Stimulated activated CD4-positive, alpha-beta T cell treated with anti-CD3 and anti-CD28 coated beads, Interleukin-4, amount 100 ng/mL, for 24 hours (primary cell): ENCODE results near the gene PFN3.
A peak's percentile ranks its signal among the peaks of the same experiment; 100 is the strongest.

Source experiments
- DNase-seq: peaks from one replicate; pipeline ENCODE4 v3.0.0-alpha.2; 2020

PFN3 gene, protein sequence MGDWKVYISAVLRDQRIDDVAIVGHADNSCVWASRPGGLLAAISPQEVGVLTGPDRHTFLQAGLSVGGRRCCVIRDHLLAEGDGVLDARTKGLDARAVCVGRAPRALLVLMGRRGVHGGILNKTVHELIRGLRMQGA

DNA sequence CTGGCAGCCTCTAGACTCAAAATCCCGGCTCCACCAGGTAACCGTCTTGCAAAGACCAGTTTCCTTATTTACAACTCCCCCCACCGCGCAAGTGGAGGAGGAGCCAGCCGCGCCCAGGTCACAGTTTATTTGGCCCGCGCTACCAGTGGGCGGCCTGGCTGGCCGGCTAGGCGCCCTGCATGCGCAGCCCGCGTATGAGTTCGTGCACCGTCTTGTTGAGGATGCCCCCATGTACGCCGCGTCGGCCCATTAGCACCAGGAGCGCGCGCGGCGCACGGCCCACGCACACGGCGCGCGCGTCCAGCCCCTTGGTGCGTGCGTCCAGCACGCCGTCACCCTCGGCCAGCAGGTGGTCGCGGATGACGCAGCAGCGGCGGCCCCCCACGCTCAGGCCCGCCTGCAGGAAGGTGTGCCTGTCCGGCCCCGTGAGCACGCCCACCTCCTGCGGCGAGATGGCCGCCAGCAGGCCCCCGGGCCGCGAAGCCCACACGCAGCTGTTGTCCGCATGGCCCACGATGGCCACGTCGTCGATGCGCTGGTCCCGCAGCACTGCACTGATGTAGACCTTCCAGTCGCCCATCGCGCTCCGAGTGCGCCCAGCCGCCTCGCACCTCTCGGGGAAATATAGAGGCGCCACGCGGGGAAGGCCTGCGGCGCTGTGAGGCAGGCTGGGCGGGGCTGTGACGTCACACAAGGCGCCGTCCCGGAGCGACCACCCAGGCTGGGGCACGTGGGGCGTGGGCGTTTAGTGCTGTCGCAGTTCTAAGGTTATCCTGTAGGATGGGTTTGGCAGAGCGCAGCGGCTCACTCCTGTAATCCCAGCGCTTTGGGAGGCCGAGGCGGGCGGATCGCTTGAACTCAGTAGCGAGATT is at the start of gene PFN3:
PFN3 (minus strand) TSS at position 665 of the 872 bp plus-strand sequence; CDS start at position 580, 85 bp downstream.
- no peak for DNase-seq

DNA sequence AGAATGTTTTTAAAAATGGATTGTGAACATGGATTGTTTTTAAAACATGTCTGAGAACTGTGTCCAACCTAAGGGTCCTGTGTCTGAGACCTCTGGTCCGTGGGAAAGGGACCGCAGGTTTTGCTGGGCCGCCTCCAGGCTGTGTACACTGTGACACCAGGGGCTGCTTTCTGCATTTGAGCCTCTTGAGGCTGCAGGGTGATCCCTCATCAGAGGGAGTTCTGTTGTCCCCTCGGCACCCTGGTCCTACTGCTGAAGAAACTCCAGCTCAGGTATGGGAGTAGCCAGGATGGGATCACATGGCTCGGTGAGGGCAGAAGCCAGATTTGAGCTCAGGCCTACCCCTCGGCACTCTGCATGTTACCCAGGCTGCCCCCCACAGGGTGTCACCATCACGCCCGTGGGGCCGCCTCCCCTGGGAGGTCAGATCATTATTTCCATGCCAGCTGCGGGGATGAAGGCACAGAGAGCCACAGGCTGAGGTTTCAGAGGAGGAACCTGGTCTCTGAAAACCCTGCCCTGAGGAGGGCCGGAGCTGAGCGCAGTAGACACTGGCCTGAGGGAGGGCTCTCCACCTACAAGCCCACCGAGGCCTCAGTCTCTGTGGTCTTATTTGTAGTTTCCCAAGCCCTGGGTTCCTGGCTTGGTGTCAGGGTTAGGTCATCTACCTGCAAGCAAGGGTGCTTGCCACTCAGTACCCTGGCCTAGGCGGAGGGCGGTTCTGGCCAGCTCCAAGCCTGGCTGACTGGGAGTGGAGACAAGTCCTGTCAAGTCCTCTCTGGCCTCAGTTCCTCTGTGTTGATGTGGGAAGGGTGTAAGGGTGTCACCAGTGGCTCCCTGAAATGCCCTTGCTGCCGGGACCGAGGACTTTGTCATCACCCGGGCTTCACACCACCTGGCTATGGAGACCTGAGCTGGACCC is 48.9 kb upstream of the PFN3 start:
- DNase-seq: no peak

DNA sequence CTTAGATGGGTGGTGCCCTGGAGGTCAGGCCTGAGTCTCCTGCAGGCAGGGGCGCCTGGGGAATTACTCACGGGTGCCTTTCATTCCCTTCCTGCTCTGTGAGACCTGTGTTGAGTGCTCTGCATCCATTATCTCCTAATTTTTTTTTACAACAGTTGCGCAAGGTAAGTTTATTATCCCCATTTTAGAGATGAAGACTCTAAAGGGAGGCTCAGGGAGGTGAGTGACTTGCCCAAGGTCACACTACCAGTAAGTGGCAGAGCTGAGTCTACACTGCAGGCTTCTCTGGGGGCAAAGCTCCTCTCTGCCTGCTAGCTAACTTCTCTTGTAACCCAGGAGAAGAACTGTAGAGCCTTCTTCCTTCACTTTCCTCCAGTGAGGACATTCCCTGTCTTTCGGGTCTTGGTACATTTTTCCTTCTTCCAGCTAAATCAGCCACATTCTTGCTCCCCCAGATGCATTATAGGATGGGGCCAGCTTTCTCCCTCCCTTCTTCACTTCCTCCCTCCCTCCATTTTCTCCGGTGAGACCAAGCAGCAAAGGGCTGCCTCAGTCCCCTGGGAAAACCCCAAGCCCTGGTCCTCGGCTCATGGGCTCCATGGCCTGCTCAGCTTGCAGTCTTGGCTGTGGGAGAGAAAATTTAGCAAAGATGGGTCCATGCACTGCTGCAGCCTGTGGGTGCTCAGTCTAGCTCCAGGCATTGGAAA is 47.9 kb upstream of the PFN3 start:
- no peak for DNase-seq

DNA sequence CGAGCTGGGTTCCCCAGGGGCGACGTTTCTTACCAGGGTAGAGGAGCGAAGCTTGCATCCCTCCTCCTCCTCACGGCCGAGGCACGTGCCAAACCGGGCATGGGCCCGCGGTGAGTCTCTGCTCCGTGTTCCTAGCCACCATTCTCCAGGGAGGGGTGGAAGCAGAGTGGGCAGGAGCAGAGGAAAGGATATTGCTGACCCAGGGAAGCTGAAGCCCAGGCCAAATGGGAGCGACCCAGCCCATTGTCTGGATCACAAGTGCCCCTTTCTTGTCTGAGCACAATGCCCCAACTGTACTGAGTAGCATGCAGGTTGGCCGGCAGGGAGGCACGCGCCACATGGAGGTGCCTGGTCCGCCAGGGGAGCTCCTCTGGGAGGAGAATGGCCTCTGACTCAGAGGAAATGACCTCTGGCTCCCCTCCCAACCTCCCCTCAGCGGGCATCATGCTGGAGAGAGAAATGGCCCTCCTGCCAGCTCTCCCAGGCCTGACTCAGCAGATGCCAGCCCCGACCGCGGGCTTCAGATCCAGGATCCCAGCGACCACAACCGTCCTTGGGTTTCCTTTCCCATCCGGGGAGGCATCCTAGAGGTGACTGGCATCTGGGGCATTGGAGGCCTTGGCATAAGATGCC is 47.3 kb upstream of the PFN3 start:
- no peak for DNase-seq

DNA sequence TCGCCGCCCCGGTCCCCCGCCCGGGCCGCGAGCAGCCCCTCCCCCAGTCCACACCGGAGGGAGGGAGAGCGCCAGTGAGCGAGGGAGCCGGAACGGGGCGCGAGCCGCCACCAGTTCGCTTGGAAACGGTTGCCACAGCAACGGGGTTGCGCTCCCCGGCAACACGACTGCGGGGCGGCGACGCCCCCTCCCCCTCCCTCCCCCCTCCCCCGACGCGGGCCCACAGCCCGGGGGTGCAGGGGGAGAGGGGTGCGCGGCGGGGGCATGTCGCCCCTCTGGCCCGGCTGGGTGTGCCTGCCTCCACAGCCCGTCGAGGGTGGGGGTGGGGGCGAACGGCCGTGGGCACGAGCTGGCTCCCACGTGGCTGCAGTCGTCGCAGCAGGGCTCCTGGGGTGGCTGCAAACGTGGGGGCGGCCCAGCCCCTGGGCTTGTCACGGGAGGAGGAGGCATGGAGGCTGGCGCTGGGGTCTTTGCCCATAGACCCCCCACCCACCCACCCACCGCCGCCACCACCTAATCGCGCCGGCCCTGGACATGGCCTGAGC is 46.7 kb upstream of the PFN3 start:
- peak; percentile 65 for DNase-seq

DNA sequence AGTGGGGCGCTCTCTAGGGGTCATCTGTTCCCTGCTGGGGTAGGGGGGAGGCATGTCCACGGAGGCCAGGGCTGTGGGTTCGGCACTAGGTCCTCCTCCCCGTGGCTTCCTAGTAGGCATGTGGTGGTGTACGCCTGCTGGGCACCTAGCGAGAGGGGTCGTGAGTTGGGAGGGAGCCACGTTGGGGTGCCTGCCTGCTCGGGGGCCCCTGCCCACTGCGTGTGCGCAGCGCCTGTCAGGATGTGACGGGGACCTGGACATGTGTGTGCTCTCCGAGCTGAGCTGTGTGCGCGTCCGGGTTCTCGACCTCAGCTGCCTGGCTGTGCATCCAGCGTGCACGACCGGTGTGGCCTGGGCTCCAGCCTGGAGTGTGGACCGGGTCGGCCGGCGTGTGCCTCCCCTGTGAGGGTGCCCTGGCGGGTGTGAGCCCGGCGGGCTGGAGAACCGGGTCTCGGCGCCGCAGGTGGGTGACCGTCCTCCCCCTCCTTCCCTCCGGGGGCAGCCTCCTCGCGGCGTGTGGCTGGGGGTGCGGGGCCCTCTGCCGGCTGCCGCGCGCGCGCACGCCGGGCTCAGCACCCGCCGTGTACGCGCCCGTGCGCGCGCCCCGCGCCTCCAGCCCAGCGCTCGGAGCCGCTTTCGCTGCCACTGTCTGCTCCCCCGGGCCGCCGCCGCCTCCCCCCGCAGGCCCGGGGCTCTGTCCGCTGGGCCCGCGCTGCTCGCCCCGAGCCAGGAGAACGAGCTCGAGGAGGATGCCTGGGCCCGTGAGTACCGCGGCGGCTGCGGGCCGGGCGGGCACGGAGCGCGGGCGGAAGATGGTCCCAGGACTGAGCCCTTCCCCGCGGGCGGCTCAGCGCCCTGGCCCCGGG is 46.0 kb upstream of the PFN3 start, which contains the start of gene PRR7:
PRR7 (plus strand) TSS at position 615 of the 866 bp plus-strand sequence. CDS start 8,254 bp downstream, outside the sequence.
- DNase-seq: peak; percentile 69

DNA sequence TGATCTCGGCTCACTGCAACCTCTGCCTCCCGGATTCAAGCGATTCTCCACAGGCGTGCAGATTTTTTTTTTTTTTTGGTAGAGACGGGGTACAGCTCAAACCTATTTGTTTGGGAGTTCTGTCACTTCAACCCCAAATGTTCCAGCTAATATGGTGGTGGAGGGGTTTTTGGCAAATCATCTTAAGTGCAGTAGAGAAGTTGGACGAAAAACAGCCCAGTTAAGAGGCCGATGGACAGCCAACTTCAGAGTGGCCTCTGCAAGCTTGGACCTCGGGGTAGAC is 45.4 kb upstream of the PFN3 start:
- no peak for DNase-seq

DNA sequence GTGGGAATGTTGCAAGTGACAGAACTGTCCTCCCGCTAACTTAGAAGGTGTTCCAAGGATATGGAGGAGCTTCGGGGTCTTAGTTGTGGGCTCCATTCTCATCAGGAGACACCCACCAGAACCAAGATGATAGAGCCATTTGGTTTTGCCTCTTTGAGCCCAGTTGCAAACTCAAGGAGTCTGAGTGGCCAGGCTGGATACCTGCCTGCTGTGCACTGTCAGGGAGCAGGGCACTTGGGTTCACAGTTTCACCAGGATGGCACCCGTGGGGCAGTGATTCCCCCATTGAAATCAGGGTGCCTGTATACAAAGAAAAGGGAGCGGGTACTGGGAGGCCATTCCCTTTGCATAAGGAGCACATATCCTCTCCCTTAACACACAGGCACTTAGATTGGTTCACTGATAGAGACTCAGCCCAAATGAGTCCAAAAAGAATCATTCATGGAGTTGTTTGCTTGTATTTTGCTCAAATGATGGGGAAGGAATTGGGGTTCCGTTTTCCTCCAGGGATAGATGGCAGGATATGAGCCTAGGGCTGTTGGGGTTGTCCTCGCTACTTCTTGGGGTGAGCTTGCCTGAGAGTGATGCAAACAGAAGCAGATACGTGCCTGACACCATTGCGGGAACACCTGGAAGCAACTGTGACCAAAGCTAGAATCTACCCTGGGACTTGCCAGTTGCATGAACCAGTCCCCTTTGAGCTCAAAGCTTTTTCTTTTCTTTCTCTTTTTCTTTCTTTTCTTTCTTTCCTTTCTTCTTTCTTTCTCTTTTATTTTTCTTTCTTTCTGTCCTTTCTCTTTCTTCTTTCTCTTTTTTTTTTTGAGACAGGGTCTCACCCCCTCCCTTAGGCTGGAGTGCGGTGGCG is 44.8 kb upstream of the PFN3 start:
- DNase-seq: peak; percentile 23

DNA sequence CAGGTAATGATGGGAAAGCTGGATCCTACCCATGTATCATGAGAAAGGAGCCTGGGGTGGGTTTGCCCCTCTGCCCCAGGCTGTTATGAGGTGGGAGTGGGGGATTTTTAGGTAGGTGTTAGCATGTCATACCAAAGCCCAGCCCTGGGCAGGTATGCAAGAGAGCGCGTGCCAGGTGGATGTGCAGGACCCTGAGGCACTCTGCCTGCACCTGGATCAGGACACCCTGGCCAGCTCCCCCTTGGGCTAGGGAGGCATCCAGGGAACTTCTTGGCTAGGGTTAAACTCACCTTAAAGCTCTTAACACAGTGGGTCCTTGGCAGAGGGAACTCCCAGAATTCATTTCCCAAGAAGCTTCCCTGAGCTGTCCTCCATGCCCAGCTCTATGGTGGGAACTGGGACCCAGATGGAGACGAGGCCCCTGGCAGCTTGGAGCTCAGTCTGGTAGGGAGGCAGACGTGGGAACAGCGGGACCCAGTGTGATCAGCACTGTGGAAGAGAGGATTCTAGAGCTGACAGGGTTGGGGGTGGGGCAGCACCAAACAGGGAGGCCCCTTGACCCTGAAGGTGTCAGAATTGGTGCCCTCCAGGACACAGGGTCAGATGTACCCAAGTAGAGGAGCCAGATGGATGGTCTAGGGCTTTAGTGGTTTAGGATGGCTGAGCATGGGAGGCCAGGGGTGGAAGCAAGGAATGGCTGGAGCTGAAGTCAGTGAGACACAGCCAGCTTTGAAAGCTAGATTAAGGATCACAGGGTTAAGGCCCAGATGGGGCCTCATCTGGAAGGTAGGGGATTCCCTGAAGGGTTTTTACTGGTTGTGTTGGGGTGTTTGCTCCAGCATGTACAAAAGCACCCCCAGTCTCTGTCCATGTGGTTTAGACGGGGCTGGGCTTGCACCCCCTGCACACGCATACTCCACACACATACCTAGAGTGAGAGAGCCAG is 43.9 kb upstream of the PFN3 start:
- peak; percentile 8 for DNase-seq

DNA sequence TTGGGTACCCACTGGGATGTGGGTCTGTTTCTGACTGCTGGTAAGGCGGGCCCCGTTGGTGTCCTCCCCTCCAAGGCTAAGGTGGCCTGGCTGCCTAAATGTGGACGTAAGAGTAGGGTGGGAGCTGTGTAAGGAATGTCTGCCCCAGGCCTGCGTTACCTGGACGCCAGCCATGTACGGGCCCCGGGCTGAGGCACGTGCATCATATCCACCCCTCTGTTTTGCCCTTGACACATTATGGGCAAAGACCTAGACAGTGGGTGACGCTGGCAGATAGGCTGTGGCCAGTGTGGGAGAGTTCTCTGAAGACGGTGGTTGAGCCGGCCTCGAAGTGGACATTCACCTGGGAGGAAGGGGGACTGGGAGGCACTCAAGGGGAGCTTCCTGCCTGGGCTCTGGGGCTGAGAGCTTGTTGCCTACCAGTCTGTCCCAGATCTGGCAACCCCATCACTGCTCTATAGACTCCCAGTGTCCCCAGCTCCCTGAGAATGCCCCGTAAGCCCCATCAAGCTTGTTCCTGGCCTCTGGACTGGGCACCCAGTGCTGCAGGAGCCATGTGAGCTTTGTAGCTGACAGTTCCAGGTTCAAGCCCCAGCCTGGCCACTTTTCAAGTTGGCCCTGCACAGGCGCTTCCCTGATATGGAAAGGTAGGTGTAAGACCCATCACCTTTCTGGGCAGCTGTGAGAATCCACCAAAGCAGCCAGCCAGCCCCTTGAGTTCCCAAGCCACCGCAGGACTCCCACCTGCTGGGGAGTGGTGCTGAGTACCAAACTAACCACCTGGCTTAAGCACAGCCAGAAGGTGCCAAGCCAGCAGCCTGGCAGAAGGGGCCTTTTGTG is 42.9 kb upstream of the PFN3 start:
- no peak for DNase-seq

DNA sequence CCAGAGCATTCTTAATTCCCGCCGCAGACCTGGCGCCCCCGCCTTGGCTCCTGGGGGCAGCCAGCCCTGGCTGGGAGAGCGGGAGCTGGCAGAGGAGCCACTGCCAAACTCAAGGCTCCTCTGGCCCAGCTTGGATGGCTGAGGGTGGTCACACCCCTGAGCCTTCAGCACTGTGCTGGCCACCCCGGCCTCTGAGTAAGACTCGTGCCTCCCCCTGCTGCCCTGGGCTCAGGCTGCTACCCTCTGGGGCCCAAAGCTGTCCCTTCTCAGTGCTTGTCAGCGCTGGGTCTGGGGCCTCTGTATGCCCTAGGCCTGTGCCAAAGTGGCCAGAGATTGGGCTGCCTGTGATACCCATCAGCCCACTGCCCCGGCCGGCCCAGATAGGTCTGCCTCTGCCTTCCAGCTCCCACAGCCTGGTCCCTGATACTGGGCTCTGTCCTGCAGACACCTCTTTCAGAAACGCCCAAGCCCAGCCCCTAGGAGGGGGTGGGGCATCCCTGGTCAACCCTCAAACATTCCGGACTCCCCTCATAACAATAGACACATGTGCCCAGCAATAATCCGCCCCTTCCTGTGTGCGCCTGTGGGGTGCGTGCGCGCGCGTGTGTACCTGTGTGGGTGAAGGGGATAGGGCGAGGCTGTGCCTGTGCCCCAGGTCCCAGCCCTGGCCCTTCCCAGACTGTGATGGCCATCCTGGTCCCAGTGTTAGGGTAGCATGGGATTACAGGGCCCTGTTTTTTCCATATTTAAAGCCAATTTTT is 41.8 kb upstream of the PFN3 start:
- no peak for DNase-seq

DNA sequence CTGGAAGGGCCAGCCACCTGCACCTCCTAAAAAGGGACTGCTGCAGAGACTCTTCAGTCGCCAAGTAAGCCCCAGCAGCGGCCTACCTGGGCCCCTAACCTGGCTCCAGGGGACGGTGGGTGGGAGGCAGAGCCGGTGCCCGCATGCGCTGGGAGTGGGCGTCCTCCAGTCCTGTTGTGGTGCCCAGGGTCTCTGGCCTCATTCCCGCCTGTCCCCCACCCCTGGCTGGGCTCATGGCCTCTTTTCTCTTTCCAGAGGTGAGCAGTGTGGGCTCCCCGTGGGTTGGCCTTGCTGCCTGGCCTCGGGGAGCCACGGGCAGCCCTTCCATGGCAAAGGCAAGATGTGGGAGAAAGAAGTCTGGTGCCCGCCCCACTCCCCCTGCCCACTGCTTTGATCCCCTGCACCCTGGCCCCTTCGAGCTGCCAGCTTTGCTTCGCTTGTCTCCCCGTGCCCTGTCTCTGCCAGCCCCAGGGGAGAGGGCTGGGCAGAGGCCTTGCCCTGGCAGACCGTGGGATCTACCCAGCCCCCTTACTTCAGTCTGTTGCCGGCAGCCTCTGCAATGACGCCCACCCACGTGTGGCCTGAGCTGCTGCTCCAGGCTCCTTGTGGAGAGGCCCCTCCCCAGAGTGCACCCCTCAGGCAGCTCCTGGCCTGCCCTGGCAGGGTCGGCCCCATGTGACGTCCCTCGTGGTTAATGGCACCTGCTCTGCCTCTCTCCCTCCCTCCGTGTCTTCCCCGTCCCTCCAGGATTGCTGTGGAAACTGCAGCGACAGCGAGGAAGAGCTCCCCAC is 40.7 kb upstream of the PFN3 start:
- DNase-seq: no peak

DNA sequence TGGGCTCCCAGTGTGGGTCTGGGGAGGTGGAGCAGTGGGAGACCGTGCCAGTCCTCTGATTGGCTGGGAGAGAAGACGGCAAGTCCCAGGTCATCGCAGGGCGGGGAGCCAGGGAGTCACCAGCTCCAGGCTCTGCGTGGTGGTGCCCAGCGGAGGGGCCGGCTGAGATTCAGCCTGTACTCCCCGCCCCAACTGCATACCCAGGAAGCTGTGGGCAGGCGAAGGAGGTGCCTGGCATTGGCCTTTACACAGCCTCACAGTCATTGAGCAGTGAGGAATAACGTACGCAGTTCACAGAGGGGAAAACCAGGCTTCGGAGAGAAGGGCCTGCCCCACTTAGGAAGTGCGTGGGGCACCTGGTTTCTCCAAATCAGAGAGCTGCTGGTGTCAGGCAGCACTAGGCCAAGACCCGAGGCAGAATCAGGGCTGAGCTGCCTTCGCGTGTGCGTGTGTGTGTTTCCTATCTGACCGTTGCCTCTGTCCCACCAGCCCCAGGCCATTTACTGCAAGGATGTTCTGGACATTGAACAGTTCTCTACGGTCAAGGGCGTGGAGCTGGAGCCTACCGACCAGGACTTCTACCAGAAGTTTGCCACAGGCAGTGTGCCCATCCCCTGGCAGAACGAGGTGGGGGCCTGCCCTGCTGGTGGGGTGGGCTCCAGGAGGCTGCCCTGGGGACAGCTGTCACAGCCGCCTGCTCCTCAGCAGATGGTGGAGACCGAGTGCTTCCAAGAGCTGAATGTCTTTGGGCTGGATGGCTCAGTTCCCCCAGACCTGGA is 39.9 kb upstream of the PFN3 start:
- peak; percentile 65 for DNase-seq

DNA sequence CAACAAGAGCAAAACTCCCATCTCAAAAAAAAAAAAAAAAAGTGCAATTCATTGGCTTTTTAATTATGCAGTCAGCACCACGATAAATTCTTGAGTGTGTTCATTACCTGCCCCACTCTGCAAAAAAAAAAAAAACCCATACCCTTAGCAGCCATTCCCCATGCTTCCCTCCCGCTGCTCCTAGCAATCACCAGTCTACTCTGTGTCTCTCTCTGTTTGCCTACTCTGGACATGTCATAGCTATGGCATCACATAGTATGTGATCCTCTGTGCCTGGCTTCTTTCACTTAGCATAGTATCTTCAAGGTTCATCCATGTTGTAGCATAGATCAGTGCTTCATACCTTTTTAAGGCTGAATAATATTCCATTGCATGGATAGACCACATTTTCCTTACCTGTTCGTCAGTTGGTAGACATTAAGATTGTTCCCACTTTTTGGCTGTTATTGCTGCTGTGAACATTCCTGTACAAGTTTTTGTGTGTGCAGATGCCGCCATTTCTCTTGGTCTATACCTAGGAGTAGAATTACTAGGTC is 39.1 kb upstream of the PFN3 start:
- DNase-seq: no peak

DNA sequence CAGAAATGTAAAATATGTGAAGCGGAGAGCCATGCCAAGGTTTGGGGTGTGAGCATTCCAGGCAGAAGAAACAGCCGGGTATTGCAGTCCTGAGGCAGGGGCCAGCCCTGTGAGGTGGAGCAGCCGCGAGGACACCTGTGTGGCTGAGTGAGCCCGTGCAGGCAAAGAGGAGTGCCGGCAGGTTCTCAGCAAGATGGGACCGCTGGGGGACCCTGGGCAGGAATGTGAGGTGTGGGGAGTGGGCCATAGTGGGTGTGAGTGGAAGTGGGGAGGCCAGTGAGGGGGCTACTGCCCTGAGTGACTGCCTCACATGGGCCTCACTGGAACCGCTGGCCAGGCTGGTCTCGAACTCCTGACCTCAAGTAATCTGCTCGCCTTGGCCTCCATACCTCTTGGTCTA is 38.0 kb upstream of the PFN3 start:
- DNase-seq: no peak
